Heart left ventricle (tissue), 16 donors: ENCODE data around the gene HNF1B. TPM values are rescaled to one million over a fixed set of nuclear protein-coding genes. Genes with fewer than 3 reads are reported as not detected.
A peak's percentile ranks its signal among the peaks of the same experiment; 100 is the strongest.

ENCODE experiments used
- ATAC-seq, 4 donors: fragments of 200-7000 bp; cut with Tn5 transposase; one replicate each; pipeline ENCODE4 v1.9.1; 2020 to 2022; ENCODE audit warnings: moderate library complexity in 4 of 4, mild to moderate bottlenecking in 3 of 4, moderate number of reproducible peaks in 1 of 4
- DNase-seq, 5 donors: peaks; one replicate each; pipeline ENCODE4 v3.0.0-alpha.2; 2020
- H3K27ac ChIP-seq, 12 donors: fragments of 200-600 bp; sonication (generic) in 4 of 12; one replicate each; pipeline versions ENCODE4 v1.5.0 to v1.8.0; 2016 to 2022; ENCODE audit warnings: mild to moderate bottlenecking in 2 of 12
- H3K27me3 ChIP-seq, 9 donors: fragments of 200-600 bp; sonication (generic) in 2 of 9; one replicate each; pipeline versions ENCODE4 v1.5.1 to v1.8.0; 2016 to 2022; ENCODE audit warnings: mild to moderate bottlenecking in 3 of 9
- H3K36me3 ChIP-seq, 9 donors: fragments of 200-600 bp; sonication (generic) in 2 of 9; one replicate each; pipeline versions ENCODE4 v1.5.0 to v1.8.0; 2018 to 2022; ENCODE audit warnings: mild to moderate bottlenecking in 2 of 9
- H3K4me1 ChIP-seq, 12 donors: fragments of 200-600 bp; sonication (generic) in 4 of 12; one replicate each; pipeline versions ENCODE4 v1.5.0 to v1.8.0; 2016 to 2022; ENCODE audit warnings: mild to moderate bottlenecking in 3 of 12
- H3K4me3 ChIP-seq, 12 donors: fragments of 200-600 bp; sonication (generic) in 4 of 12; one replicate each; pipeline versions ENCODE4 v1.5.0 to v1.8.0; 2017 to 2022; ENCODE audit warnings: mild to moderate bottlenecking in 9 of 12, moderate library complexity in 4 of 12
- H3K9me3 ChIP-seq, 12 donors: fragments of 200-600 bp; sonication (generic) in 4 of 12; one replicate each; pipeline versions ENCODE4 v1.5.0 to v1.8.0; 2016 to 2022; ENCODE audit warnings: mild to moderate bottlenecking in 1 of 12
- POLR2A ChIP-seq, 2 donors: fragments of 450-650 bp; IDR thresholded peaks; one replicate each; pipeline ENCODE4 v1.6.1; 2017; ENCODE audit warnings: antibody characterized with exemption in 2 of 2, mild to moderate bottlenecking in 2 of 2, moderate library complexity in 2 of 2
- WGBS, 4 donors: extraction: QIAGEN DNeasy Blood & Tissue Kit in 2 of 4; methylation state at CpG; one replicate each; pipeline versions ENCODE4 v1.1.5 to v1.1.7; 2013 to 2018; 5-methylcytosine and 5-hydroxymethylcytosine counted together
- intact Hi-C, 10 donors: fragments of 100-400 bp; cut with DNase I; formaldehyde crosslinking; loops; one replicate each; pipeline versions ENCODE4 v1.11.1 to v1.14.2; 2022
- polyA plus RNA-seq, 2 donors: library from polyadenylated mRNA; stranded (reverse); fragments of 200-250 nt; gene quantifications; one replicate each; pipeline ENCODE4 v1.2.3, GENCODE V29; 2013
- total RNA-seq, 9 donors: library from RNA; depleted of rRNA in 2 of 9; stranded (reverse); fragments of >200 nt in 2 of 9; fragmentation: NEBNext Ultra II Directional in 3 of 9; extraction: Animal tissue kit (Norgen Biotek cat#: 25700) in 3 of 9; gene quantifications; one replicate each; pipeline versions ENCODE4 v1.1.0 to v1.2.4, GENCODE V29; 2016 to 2023
- TF ChIP-seq, protein P1 (sequence below), 12 donors: fragments of 200-600 bp; sonication (generic) in 4 of 12; IDR thresholded peaks; one replicate each; pipeline versions ENCODE4 v1.5.0 to v1.8.0; 2018 to 2022; ENCODE audit warnings: antibody characterized with exemption in 12 of 12, mild to moderate bottlenecking in 5 of 12
- donor health status: ischemic (EF 13 %, LVEDD 7.1; RV severe dilation, severe dysfunction).
- donor health status: healthy with polysubstance abuse.
- donor health status: DM: no; HTN: yes; CAD: no.
- donor health status: DM: no; HTN: no; CAD: no.
- donor health status: ischemic (EF 25% LVEDD 6.9; RV normal size, moderate dysfunction).
- donor health status: ischemic (EF 25% LVEDD 5.7; RV mildly dilated, moderate dysfunction).
- donor health status: healthy.
- donor health status: DM: yes; HTN: yes; CAD: no.
- donor health status: ischemic (EF 35%, LVEDD 5.7; RV mildly dilated, moderate dysfunction).
- donor health status: nonischemic (EF 11% LVEDD 7.7; RV severe dilation, severe dysfunction).
- donor health status: DM: yes; HTN: yes; CAD: no.
- donor health status: PGD.
- donor health status: ischemic (EF 29% LVEDD 5.4; RV normal size, mild dysfunction).
- donor health status: nonischemic (EF 23%, LVEDD 6.1; RV moderate dilation, normal function).

Gene HNF1B
- total and polyA plus RNA-seq, 11 donors: not detected

DNA sequence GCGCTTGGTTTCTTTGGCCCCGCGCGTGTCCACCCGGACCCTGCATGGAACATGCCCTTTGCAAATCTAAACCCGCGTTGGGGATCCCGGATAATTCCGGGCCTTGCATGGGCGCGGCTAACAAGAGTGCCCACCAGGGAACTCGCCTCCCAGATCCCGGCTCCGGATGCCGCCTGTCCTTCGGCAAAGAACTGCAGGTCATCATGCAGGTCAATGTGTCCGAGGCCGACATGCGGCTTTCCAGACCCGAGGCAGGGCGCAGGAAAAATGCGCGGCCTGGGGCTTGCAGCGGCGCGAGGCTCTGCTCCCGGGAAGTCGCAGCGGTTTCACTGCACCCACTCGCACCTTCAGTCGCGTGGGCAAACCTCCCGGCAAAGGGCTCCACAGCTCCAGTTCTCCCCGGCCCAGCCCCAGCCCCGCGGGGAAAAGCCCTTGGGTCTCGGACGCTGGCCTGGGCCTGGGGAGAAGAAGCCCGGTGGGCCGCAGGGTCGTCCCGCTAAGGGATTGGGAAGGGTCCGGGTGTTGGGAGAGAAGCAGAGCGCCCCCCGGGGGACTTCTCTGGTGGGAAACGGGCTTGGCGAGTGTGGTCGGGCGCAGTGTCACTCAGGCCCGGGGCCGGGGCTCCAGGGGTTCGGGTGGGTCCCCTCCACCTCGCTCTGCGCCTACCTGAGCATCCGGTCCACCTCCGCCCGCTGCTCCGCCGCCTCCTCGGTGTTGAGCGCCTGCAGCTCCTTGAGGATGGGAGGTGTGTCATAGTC is 805 bp downstream of the HNF1B start:
- intact Hi-C loops: no loop called here
- Histone ChIP-seq H3K9me3 (no peaks in the 10 kb centered on the region), H3K36me3 (no peaks in the 10 kb centered on the region), H3K27me3 (peaks cover 64 to 98% (median 79%) of the 10 kb centered on the region in 9 donors), H3K4me1 (peaks cover 11 to 43% (median 26%) of the 10 kb centered on the region in 12 donors), H3K4me3 (peak overlapping the region in 8 of 12 donors; percentile 12 to 45 (median 32)), H3K27ac (no peak overlapping the region)
- TF ChIP-seq, protein P1, sequence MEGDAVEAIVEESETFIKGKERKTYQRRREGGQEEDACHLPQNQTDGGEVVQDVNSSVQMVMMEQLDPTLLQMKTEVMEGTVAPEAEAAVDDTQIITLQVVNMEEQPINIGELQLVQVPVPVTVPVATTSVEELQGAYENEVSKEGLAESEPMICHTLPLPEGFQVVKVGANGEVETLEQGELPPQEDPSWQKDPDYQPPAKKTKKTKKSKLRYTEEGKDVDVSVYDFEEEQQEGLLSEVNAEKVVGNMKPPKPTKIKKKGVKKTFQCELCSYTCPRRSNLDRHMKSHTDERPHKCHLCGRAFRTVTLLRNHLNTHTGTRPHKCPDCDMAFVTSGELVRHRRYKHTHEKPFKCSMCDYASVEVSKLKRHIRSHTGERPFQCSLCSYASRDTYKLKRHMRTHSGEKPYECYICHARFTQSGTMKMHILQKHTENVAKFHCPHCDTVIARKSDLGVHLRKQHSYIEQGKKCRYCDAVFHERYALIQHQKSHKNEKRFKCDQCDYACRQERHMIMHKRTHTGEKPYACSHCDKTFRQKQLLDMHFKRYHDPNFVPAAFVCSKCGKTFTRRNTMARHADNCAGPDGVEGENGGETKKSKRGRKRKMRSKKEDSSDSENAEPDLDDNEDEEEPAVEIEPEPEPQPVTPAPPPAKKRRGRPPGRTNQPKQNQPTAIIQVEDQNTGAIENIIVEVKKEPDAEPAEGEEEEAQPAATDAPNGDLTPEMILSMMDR (IDR thresholded peaks at IDR 0.05): no peak
- no peak for TF ChIP-seq POLR2A (IDR thresholded peaks at IDR 0.05)
- DNase-seq (no peak), ATAC-seq (peak in 2 of 4 donors; percentile 11 to 24)
- 1 to 5% (median 3%) methylated on average over 40 to 61 of the region's 61 CpGs for WGBS, 4 donors

DNA sequence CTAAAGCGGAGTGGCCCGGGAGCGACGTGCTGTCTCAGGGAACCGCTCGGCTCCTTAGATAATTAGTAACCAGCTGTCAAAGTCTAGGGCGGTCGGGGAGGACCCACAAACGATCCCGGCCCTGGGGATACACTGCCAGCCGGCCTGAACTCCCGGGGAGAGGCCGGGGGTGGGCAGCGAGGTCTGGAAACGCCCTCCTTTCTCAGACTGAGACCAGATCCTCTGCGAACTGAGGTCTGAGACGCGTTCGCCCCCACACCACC is 1.3 kb downstream of the HNF1B start:
- WGBS, 4 donors: 0 to 5% (median 2%) methylated on average over 6 to 19 of the region's 19 CpGs
- peak overlapping the region in 10 of 12 donors; percentile 5 to 45 (median 26) for H3K4me3 ChIP-seq
- ATAC-seq (no peak), DNase-seq (no peak)
- peaks cover 11 to 43% (median 26%) of the 10 kb centered on the region in 12 donors for H3K4me1 ChIP-seq
- H3K27me3 ChIP-seq: peaks cover 66 to 98% (median 84%) of the 10 kb centered on the region in 9 donors
- intact Hi-C loops: no loop called here
- H3K27ac ChIP-seq: no peak overlapping the region
- no peaks in the 10 kb centered on the region for H3K36me3 ChIP-seq
- H3K9me3 ChIP-seq: no peaks in the 10 kb centered on the region
- TF ChIP-seq, protein P1 (IDR thresholded peaks at IDR 0.05): no peak
- no peak for TF ChIP-seq POLR2A (IDR thresholded peaks at IDR 0.05)

DNA sequence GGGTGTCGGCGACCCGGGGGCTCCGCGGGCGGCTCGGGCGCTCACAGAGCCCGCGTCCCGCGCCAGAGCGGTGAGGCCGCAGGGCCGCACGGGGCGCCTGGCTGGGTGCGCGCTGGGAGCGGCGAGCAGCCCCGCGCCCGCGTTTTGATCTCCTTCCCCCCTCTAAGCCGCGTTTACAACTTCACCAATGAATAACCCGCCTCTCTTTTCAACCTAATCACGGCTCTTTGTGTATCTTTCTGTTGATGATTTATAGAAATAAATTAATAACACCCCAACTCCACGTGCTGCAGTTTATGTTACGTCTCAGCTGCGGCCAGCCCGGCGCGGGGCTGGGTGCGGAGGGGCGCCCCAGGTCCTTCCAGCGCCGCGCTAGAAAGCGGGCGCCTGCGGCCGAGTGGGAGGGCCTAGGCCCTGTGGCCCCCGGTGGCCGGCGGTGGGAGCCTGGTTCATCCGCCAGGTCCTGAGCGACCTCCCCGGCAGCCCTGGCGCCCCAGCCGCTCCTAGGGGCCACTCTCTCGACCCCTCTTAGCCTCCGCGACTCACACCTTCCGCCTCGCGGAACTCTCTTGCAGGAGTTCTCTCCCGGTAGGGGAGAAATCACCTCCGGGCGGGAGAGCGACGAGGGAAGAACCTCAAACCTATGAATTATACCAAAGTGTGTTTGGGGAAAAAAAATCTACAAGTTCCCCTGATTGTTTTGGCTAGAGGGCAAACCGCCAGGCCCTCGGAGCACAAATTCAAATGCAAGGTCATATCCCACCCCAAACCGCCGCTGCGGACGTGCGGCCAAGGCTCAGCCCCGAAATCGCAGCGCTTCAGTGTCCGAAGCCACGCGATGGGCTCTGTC is 1.9 kb downstream of the HNF1B start:
- no peak for DNase-seq
- Histone ChIP-seq H3K4me1 (peaks cover 11 to 43% (median 26%) of the 10 kb centered on the region in 12 donors), H3K9me3 (no peaks in the 10 kb centered on the region), H3K4me3 (peak overlapping the region; percentile 5 to 48 (median 36)), H3K36me3 (no peaks in the 10 kb centered on the region), H3K27ac (no peak overlapping the region), H3K27me3 (peaks cover 66 to 100% (median 87%) of the 10 kb centered on the region in 9 donors)
- ATAC-seq: peak in 2 of 4 donors; percentile 18 to 28
- 3 to 5% (median 4%) methylated on average over 52 to 76 of the region's 76 CpGs for WGBS, 4 donors
- intact Hi-C loops: no loop called here
- no peak for TF ChIP-seq POLR2A (IDR thresholded peaks at IDR 0.05)
- TF ChIP-seq, protein P1 (IDR thresholded peaks at IDR 0.05): no peak
